ENCODE measurements around the gene SEC31B.

DNA sequence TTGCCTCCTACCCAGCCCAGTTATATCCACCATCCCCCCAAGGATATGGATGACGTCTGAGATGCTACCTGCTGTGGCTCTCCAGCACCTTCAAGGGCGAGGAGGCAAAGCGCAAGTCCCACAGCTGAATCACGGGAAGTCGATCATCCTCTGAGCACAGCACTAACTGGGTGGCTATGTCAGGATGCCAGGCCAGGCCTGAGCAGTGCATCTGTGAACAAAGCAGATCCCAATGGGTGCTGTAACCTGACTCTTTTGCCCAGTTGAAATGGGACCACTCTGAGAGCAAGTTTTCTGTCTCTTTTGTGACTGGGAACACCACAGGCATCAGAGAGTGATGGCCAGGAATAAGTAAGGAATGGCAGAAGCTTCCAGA, 12.3 kb downstream of the SEC31B start:
- TF ChIP-seq, protein P1, sequence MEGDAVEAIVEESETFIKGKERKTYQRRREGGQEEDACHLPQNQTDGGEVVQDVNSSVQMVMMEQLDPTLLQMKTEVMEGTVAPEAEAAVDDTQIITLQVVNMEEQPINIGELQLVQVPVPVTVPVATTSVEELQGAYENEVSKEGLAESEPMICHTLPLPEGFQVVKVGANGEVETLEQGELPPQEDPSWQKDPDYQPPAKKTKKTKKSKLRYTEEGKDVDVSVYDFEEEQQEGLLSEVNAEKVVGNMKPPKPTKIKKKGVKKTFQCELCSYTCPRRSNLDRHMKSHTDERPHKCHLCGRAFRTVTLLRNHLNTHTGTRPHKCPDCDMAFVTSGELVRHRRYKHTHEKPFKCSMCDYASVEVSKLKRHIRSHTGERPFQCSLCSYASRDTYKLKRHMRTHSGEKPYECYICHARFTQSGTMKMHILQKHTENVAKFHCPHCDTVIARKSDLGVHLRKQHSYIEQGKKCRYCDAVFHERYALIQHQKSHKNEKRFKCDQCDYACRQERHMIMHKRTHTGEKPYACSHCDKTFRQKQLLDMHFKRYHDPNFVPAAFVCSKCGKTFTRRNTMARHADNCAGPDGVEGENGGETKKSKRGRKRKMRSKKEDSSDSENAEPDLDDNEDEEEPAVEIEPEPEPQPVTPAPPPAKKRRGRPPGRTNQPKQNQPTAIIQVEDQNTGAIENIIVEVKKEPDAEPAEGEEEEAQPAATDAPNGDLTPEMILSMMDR (IDR thresholded peaks at IDR 0.05; ENCODE audit: poor library complexity) = no peak
- no peak for TF ChIP-seq EZH2 (IDR thresholded peaks at IDR 0.05; ENCODE audit: borderline replicate concordance)
